ENCODE measurements around the gene CPE.

DNA sequence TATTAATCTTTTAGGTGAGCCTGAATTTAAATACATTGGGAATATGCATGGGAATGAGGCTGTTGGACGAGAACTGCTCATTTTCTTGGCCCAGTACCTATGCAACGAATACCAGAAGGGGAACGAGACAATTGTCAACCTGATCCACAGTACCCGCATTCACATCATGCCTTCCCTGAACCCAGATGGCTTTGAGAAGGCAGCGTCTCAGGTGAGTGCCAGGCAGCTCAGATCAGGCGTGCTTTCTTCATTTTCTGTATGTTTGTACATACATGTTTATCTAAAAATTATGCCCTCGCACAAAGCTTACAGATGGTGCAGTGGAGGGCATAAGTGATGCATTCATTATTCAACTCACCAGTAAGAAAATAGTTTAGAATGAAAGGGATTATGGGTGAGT is 85.6 kb downstream of the CPE start:
- TF ChIP-seq, protein P1, sequence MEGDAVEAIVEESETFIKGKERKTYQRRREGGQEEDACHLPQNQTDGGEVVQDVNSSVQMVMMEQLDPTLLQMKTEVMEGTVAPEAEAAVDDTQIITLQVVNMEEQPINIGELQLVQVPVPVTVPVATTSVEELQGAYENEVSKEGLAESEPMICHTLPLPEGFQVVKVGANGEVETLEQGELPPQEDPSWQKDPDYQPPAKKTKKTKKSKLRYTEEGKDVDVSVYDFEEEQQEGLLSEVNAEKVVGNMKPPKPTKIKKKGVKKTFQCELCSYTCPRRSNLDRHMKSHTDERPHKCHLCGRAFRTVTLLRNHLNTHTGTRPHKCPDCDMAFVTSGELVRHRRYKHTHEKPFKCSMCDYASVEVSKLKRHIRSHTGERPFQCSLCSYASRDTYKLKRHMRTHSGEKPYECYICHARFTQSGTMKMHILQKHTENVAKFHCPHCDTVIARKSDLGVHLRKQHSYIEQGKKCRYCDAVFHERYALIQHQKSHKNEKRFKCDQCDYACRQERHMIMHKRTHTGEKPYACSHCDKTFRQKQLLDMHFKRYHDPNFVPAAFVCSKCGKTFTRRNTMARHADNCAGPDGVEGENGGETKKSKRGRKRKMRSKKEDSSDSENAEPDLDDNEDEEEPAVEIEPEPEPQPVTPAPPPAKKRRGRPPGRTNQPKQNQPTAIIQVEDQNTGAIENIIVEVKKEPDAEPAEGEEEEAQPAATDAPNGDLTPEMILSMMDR (IDR thresholded peaks at IDR 0.05) = no peak
- TF ChIP-seq POLR2A (IDR thresholded peaks at IDR 0.05) = no peak
